ENCODE measurements around the gene ANGPT4. TPM values are rescaled to one million over a fixed set of nuclear protein-coding genes. Genes with fewer than 3 reads are reported as not detected.

ANGPT4 gene
- total and polyA plus RNA-seq, 10 donors, result 0.03 to 0.06 TPM; not detected in 8

GRCh38 chr20:961768-962167 is 45.6 kb upstream of the ANGPT4 start:
- Histone ChIP-seq H3K27me3 (replicated peaks in 1 of 7) (peaks cover 0 to 79% (median 8%) of the 10 kb centered on the region in 7 donors), H3K4me1 (peaks cover 0 to 9% (median 0%) of the 10 kb centered on the region in 6 donors), H3K27ac (no peak overlapping the region), H3K4me3 (no peak overlapping the region), H3K36me3 (no peaks in the 10 kb centered on the region), H3K9me3 (no peaks in the 10 kb centered on the region)
- TF ChIP-seq POLR2A (IDR thresholded peaks at IDR 0.05) (no peak), POLR2AphosphoS5 (IDR thresholded peaks at IDR 0.05) (no peak), CTCF (IDR thresholded peaks at IDR 0.05 in 8 of 11, conservative IDR thresholded peaks at IDR 0.05 in 3 of 11) (no peak)
- intact Hi-C loops (cut with DNase I; ENCODE audit: low total_unique reads), result no loop called here
- 68 to 93% (median 83%) methylated on average over 2 of the region's 2 CpGs for WGBS, 5 donors
- no peak for DNase-seq

GRCh38 chr20:959996-960615 is 44.0 kb upstream of the ANGPT4 start:
- Histone ChIP-seq H3K4me1 (peaks cover 0 to 15% (median 7%) of the 10 kb centered on the region in 6 donors), H3K27me3 (replicated peaks in 1 of 7) (peaks cover 0 to 84% (median 15%) of the 10 kb centered on the region in 7 donors), H3K36me3 (no peaks in the 10 kb centered on the region), H3K27ac (no peak overlapping the region), H3K4me3 (no peak overlapping the region), H3K9me3 (no peaks in the 10 kb centered on the region)
- intact Hi-C loops (cut with DNase I; ENCODE audit: low total_unique reads), result loop anchor here (10.0 kb wide), 1 partner anchor 255 kb away; no protein-coding TSS in a partner anchor
- DNase-seq, result no peak
- TF ChIP-seq POLR2AphosphoS5 (IDR thresholded peaks at IDR 0.05) (no peak), POLR2A (IDR thresholded peaks at IDR 0.05) (no peak), CTCF (IDR thresholded peaks at IDR 0.05 in 8 of 11, conservative IDR thresholded peaks at IDR 0.05 in 3 of 11) (no peak)
- 60 to 77% (median 73%) methylated on average over 13 to 16 of the region's 16 CpGs for WGBS, 5 donors

- no peak for DNase-seq
- TF ChIP-seq POLR2AphosphoS5 (IDR thresholded peaks at IDR 0.05) (no peak), CTCF (IDR thresholded peaks at IDR 0.05 in 8 of 11, conservative IDR thresholded peaks at IDR 0.05 in 3 of 11) (no peak), POLR2A (IDR thresholded peaks at IDR 0.05) (no peak)
These were observed 43.0 kb upstream of the ANGPT4 start for GRCh38 chr20:958936-959815.

GRCh38 chr20:957544-957943 is 41.4 kb upstream of the ANGPT4 start:
- no peaks in the 10 kb centered on the region for H3K36me3 ChIP-seq
- TF ChIP-seq CTCF (IDR thresholded peaks at IDR 0.05 in 8 of 11, conservative IDR thresholded peaks at IDR 0.05 in 3 of 11), result no peak
- no peak for TF ChIP-seq POLR2AphosphoS5 (IDR thresholded peaks at IDR 0.05)
- no peak for TF ChIP-seq POLR2A (IDR thresholded peaks at IDR 0.05)
- DNase-seq, result no peak
- H3K9me3 ChIP-seq, result no peaks in the 10 kb centered on the region
- H3K27me3 ChIP-seq (replicated peaks in 1 of 7), result peaks cover 0 to 91% (median 21%) of the 10 kb centered on the region in 7 donors
- H3K27ac ChIP-seq, result no peak overlapping the region
- 82 to 100% (median 86%) methylated on average over 1 of the region's 1 CpG for WGBS, 5 donors
- H3K4me1 ChIP-seq, result peaks cover 0 to 15% (median 7%) of the 10 kb centered on the region in 6 donors
- no peak overlapping the region for H3K4me3 ChIP-seq
- intact Hi-C loops (cut with DNase I; ENCODE audit: low total_unique reads), result loop anchor here (2.0 to 10.0 kb wide), 2 partner anchors 141 to 257 kb away; no protein-coding TSS in a partner anchor

More at GRCh38 chr20:958936-959815, 43.0 kb upstream of the ANGPT4 start:
- Histone ChIP-seq H3K27ac (no peak overlapping the region), H3K4me1 (peaks cover 0 to 15% (median 7%) of the 10 kb centered on the region in 6 donors), H3K9me3 (no peaks in the 10 kb centered on the region), H3K4me3 (no peak overlapping the region), H3K36me3 (no peaks in the 10 kb centered on the region), H3K27me3 (replicated peaks in 1 of 7) (peaks cover 0 to 88% (median 15%) of the 10 kb centered on the region in 7 donors)
- 54 to 63% (median 59%) methylated on average over 17 to 19 of the region's 19 CpGs for WGBS, 5 donors
- intact Hi-C loops (cut with DNase I; ENCODE audit: low total_unique reads), result loop anchor here (10.0 kb wide), 1 partner anchor 256 kb away; no protein-coding TSS in a partner anchor

All from spleen (tissue), 11 donors.